Endothelial cell (in vitro differentiated cells): ENCODE data around the gene HBD. TPM values are rescaled to one million over a fixed set of nuclear protein-coding genes. Genes with fewer than 3 reads are reported as not detected.

Experiments used
- DNase-seq: peaks from one replicate; pipeline ENCODE4 v3.0.0; 2021; ENCODE audit warnings: low spot score
- H3K27ac Mint-ChIP-seq: one replicate; pipeline ENCODE4 v1.8.0; 2021; ENCODE audit warnings: mixed read lengths, inconsistent platforms; ENCODE audit not compliant: unreplicated experiment
- H3K27me3 Mint-ChIP-seq: one replicate; pipeline ENCODE4 v1.8.0; 2021; ENCODE audit warnings: mild to moderate bottlenecking, moderate library complexity, mixed read lengths, inconsistent platforms; ENCODE audit not compliant: unreplicated experiment
- H3K36me3 Mint-ChIP-seq: one replicate; pipeline ENCODE4 v1.8.0; 2021; ENCODE audit warnings: mild to moderate bottlenecking, low read depth, mixed read lengths, inconsistent platforms; ENCODE audit not compliant: unreplicated experiment
- H3K4me1 Mint-ChIP-seq: one replicate; pipeline ENCODE4 v1.8.0; 2021; ENCODE audit warnings: mild to moderate bottlenecking, mixed read lengths, inconsistent platforms; ENCODE audit not compliant: unreplicated experiment
- H3K4me3 Mint-ChIP-seq: one replicate; pipeline ENCODE4 v1.8.0; 2021; ENCODE audit warnings: mild to moderate bottlenecking, mixed read lengths, inconsistent platforms; ENCODE audit not compliant: unreplicated experiment
- H3K9me3 Mint-ChIP-seq: one replicate; pipeline ENCODE4 v1.8.0; 2021; ENCODE audit warnings: mixed read lengths, inconsistent platforms; ENCODE audit not compliant: unreplicated experiment
- CTCF ChIP-seq: fragments of 200-600 bp; sonication (generic); IDR thresholded peaks from one replicate; pipeline ENCODE4 v1.5.0; 2021; ENCODE audit warnings: antibody characterized with exemption; ENCODE audit not compliant: unreplicated experiment
- total RNA-seq: library from RNA; stranded (reverse); fragmentation: NEBNext Ultra II Directional; extraction: Animal tissue kit (Norgen Biotek cat#: 25700); gene quantifications from one replicate; pipeline ENCODE4 v1.2.1, GENCODE V29; 2021; ENCODE audit not compliant: unreplicated experiment

HBD gene
- total RNA-seq, 1 donor from 2014 or later: not detected

- H3K27ac Mint-ChIP-seq: no peak overlapping the region
- H3K4me1 Mint-ChIP-seq: no peaks in the 10 kb centered on the region
- DNase-seq: no peak
- no peaks in the 10 kb centered on the region for H3K9me3 Mint-ChIP-seq
- H3K27me3 Mint-ChIP-seq: peaks cover 3% of the 10 kb centered on the region
- H3K4me3 Mint-ChIP-seq: no peak overlapping the region
- no peaks in the 10 kb centered on the region for H3K36me3 Mint-ChIP-seq
- no peak for TF ChIP-seq CTCF
Measured at GRCh38 chr11:5247472-5248192, 13.3 kb upstream of the HBD start.

GRCh38 chr11:5246772-5247471, 12.6 kb upstream of the HBD start:
- no peak overlapping the region for H3K27ac Mint-ChIP-seq
- no peaks in the 10 kb centered on the region for H3K36me3 Mint-ChIP-seq
- H3K4me3 Mint-ChIP-seq: no peak overlapping the region
- DNase-seq: no peak
- peaks cover 4% of the 10 kb centered on the region for H3K27me3 Mint-ChIP-seq
- TF ChIP-seq CTCF: no peak
- no peaks in the 10 kb centered on the region for H3K4me1 Mint-ChIP-seq
- no peaks in the 10 kb centered on the region for H3K9me3 Mint-ChIP-seq

GRCh38 chr11:5245155-5245554, 10.9 kb upstream of the HBD start:
- H3K4me1 Mint-ChIP-seq: no peaks in the 10 kb centered on the region
- TF ChIP-seq CTCF: no peak
- no peak overlapping the region for H3K27ac Mint-ChIP-seq
- H3K4me3 Mint-ChIP-seq: no peak overlapping the region
- H3K27me3 Mint-ChIP-seq: peaks cover 4% of the 10 kb centered on the region
- no peaks in the 10 kb centered on the region for H3K9me3 Mint-ChIP-seq
- no peak for DNase-seq
- H3K36me3 Mint-ChIP-seq: no peaks in the 10 kb centered on the region

- no peak for DNase-seq
- Mint-ChIP-seq H3K9me3 (no peaks in the 10 kb centered on the region), H3K27me3 (peaks cover 4% of the 10 kb centered on the region), H3K36me3 (no peaks in the 10 kb centered on the region), H3K4me1 (no peaks in the 10 kb centered on the region), H3K4me3 (no peak overlapping the region), H3K27ac (no peak overlapping the region)
- TF ChIP-seq CTCF: no peak
Measured at GRCh38 chr11:5243816-5244180, 9.5 kb upstream of the HBD start.
